ENCODE results near the gene ABCA9. TPM values are rescaled to one million over a fixed set of nuclear protein-coding genes. Genes with fewer than 3 reads are reported as not detected.

ABCA9 gene
- total and polyA plus RNA-seq, 2 of the 13 experiments (the other 11 are each of a cell fraction or from before 2014, with no cell fraction given), result 0.04 TPM; not detected in 1

DNA sequence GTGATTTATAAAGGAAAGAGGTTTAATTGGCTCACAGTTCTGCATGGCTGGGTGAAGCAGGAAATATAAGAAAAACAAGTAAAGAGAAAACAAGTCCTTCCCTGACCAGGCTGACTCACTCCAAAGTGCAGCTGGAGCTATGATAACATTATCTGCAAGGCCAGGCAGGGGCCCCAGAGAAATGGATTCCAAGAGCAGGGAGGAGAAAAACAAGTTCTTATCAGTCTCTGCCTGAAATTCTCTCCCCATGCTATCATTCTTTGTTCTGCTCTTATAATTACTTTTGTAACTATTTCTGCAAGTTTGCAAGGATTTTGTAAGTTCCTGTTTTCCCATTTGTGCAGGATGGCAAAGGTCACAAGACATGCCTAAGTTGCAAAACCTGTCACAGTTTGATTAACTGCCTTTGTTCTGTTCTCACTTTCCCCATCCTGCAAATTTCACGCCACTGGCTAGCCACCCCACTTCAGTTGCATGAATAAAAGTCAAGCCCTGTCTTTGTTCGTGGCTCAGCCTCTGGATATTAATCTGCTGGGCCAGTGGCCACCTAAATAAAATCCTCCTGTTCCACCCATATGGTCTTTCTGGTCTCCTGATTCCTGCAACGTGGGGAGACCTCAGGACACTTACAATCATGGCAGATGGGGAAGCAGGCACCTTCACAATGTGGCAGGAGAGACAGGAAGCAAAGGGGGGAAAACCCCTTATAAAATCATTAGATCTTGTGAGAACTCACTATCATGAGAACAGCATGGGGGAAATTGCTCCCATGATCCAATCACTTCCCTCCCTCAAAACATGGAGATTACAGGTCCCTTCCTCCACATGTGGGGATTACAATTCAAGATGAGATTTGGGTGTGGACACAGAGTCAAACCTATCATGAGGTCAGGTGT is 13.1 kb downstream of the ABCA9 start (continued):
- no peak; the same call in 1 of the 2 replicates for TF ChIP-seq CCDC6 (CRISPR knock-in tag; IDR thresholded peaks at IDR 0.05)
- TF ChIP-seq NR3C1 (CRISPR knock-in tag; IDR thresholded peaks at IDR 0.05), result no peak
- peak; percentile 97 for TF ChIP-seq POGZ (CRISPR knock-in tag; IDR thresholded peaks at IDR 0.05)
- TF ChIP-seq, protein P1, sequence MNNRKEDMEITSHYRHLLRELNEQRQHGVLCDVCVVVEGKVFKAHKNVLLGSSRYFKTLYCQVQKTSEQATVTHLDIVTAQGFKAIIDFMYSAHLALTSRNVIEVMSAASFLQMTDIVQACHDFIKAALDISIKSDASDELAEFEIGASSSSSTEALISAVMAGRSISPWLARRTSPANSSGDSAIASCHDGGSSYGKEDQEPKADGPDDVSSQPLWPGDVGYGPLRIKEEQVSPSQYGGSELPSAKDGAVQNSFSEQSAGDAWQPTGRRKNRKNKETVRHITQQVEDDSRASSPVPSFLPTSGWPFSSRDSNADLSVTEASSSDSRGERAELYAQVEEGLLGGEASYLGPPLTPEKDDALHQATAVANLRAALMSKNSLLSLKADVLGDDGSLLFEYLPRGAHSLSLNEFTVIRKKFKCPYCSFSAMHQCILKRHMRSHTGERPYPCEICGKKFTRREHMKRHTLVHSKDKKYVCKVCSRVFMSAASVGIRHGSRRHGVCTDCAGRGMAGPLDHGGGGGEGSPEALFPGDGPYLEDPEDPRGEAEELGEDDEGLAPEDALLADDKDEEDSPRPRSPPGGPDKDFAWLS (CRISPR knock-in tag; IDR thresholded peaks at IDR 0.05; ENCODE audit: borderline replicate concordance), result no peak
- TF ChIP-seq ZBTB42 (CRISPR knock-in tag; IDR thresholded peaks at IDR 0.05), result no peak
- peak; percentile 88 for TF ChIP-seq CBX1 (IDR thresholded peaks at IDR 0.05; ENCODE audit: low read depth)
- TF ChIP-seq, protein P2, sequence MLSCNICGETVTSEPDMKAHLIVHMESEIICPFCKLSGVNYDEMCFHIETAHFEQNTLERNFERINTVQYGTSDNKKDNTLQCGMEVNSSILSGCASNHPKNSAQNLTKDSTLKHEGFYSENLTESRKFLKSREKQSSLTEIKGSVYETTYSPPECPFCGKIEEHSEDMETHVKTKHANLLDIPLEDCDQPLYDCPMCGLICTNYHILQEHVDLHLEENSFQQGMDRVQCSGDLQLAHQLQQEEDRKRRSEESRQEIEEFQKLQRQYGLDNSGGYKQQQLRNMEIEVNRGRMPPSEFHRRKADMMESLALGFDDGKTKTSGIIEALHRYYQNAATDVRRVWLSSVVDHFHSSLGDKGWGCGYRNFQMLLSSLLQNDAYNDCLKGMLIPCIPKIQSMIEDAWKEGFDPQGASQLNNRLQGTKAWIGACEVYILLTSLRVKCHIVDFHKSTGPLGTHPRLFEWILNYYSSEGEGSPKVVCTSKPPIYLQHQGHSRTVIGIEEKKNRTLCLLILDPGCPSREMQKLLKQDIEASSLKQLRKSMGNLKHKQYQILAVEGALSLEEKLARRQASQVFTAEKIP (CRISPR knock-in tag; IDR thresholded peaks at IDR 0.05; ENCODE audit: borderline replicate concordance), result no peak
- no peak for TF ChIP-seq ZBTB8A (CRISPR knock-in tag; IDR thresholded peaks at IDR 0.05; ENCODE audit: borderline replicate concordance, low read depth)
- no peak for TF ChIP-seq ZNF256 (CRISPR knock-in tag; conservative IDR thresholded peaks at IDR 0.05)
- TF ChIP-seq CBX5 (CRISPR knock-in tag; IDR thresholded peaks at IDR 0.05; ENCODE audit: borderline replicate concordance), result peak; percentile 84; the same call in 1 of the 2 replicates
- TF ChIP-seq ZNF3 (CRISPR knock-in tag; IDR thresholded peaks at IDR 0.05), result peak; percentile 73
- peak; percentile 99 for TF ChIP-seq MED13 (CRISPR knock-in tag; IDR thresholded peaks at IDR 0.05)
- TF ChIP-seq FOXA3 (CRISPR knock-in tag; IDR thresholded peaks at IDR 0.05), result peak; percentile 94
- TF ChIP-seq, protein P3, sequence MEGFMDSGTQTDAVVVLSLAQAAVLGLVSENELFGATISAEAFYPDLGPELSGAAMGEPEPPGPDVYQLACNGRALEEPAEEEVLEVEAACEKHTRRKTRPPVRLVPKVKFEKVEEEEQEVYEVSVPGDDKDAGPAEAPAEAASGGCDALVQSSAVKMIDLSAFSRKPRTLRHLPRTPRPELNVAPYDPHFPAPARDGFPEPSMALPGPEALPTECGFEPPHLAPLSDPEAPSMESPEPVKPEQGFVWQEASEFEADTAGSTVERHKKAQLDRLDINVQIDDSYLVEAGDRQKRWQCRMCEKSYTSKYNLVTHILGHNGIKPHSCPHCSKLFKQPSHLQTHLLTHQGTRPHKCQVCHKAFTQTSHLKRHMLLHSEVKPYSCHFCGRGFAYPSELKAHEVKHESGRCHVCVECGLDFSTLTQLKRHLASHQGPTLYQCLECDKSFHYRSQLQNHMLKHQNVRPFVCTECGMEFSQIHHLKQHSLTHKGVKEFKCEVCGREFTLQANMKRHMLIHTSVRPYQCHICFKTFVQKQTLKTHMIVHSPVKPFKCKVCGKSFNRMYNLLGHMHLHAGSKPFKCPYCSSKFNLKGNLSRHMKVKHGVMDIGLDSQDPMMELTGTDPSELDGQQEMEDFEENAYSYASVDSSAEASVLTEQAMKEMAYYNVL (CRISPR knock-in tag; IDR thresholded peaks at IDR 0.05; ENCODE audit: borderline replicate concordance), result peak; percentile 99
- TF ChIP-seq, protein P4, sequence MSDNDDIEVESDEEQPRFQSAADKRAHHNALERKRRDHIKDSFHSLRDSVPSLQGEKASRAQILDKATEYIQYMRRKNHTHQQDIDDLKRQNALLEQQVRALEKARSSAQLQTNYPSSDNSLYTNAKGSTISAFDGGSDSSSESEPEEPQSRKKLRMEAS (IDR thresholded peaks at IDR 0.05), result peak; percentile 70
- no peak for TF ChIP-seq RBM22 (optimal IDR thresholded peaks at IDR 0.05; ENCODE audit: low read length)
- TF ChIP-seq, protein P5, sequence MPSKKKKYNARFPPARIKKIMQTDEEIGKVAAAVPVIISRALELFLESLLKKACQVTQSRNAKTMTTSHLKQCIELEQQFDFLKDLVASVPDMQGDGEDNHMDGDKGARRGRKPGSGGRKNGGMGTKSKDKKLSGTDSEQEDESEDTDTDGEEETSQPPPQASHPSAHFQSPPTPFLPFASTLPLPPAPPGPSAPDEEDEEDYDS (CRISPR knock-in tag; IDR thresholded peaks at IDR 0.05), result peak; percentile 52; the same call in 1 of the 2 replicates
- TF ChIP-seq SP140L (CRISPR knock-in tag; IDR thresholded peaks at IDR 0.05; ENCODE audit: borderline replicate concordance), result peak; percentile 86
- TF ChIP-seq, protein P6, sequence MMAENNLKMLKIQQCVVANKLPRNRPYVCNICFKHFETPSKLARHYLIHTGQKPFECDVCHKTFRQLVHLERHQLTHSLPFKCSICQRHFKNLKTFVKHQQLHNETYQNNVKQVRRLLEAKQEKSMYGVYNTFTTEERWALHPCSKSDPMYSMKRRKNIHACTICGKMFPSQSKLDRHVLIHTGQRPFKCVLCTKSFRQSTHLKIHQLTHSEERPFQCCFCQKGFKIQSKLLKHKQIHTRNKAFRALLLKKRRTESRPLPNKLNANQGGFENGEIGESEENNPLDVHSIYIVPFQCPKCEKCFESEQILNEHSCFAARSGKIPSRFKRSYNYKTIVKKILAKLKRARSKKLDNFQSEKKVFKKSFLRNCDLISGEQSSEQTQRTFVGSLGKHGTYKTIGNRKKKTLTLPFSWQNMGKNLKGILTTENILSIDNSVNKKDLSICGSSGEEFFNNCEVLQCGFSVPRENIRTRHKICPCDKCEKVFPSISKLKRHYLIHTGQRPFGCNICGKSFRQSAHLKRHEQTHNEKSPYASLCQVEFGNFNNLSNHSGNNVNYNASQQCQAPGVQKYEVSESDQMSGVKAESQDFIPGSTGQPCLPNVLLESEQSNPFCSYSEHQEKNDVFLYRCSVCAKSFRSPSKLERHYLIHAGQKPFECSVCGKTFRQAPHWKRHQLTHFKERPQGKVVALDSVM (CRISPR knock-in tag; IDR thresholded peaks at IDR 0.05), result no peak; the same call in 1 of the 2 replicates
- TF ChIP-seq, protein P7, sequence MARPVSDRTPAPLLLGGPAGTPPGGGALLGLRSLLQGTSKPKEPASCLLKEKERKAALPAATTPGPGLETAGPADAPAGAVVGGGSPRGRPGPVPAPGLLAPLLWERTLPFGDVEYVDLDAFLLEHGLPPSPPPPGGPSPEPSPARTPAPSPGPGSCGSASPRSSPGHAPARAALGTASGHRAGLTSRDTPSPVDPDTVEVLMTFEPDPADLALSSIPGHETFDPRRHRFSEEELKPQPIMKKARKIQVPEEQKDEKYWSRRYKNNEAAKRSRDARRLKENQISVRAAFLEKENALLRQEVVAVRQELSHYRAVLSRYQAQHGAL (CRISPR knock-in tag; IDR thresholded peaks at IDR 0.05; ENCODE audit: not compliant biosample characterization), result peak; percentile 23
